HG02884 (cell line): ENCODE measurements around the gene PSMB11.

Source experiments
- ATAC-seq: cut with Tn5 transposase; IDR thresholded peaks from one replicate; pipeline ENCODE4 v1.9.1; 2021; ENCODE audit warnings: mild to moderate bottlenecking, moderate library complexity; ENCODE audit not compliant: unreplicated experiment

Gene PSMB11

DNA sequence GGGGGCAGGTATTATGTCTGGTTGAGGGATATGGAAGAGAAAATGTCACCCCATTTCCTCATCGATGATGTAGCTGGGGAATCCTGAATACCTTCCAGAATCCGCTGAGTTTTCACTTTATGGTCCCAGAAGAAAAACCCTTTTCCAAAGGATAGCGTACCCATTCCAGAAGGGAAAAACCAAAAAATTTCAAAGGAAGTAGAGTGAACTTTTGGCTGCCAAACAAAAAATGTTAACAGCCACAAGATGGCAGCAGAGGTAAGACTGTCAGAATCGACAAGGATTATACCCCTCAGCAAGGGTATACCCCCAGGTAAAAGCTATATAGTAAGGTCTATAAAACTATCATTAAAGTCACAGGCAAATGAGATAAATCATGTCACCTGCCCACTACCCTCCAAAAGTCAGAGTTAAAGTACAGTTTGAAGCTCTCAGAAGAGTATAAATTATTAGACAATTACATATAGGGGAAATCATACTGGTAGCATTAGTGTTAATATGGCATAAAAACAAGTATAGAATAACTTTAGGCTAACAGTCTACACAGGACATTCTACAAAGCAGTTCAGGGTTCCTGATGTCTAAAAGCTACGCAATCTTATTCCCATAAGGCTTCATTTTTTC lies 34.9 kb downstream of the PSMB11 start:
- ATAC-seq, result no peak

DNA sequence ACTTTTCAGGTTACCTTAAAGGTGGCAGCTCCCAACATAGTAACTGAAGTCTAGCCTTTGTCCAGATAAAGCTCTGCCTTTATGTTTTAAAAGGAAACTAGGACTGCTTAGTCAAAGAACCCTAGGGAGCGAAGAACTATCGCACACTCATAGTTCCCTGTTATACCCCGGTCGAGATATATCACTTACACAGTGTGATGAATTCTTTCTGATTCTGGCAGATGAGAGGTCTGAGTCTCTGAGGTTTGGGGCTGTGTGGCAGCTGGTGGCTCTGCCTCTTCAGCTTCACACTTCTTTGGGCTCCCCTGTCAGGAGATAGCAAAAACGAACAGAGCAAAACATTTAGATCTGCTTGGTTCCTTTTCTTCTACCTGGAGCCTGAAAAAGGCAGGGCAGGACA lies 36.0 kb downstream of the PSMB11 start:
- no peak for ATAC-seq

- ATAC-seq, result no peak
Measured at GRCh38 chr14:23078692-23079116, 36.7 kb downstream of the PSMB11 start.

DNA sequence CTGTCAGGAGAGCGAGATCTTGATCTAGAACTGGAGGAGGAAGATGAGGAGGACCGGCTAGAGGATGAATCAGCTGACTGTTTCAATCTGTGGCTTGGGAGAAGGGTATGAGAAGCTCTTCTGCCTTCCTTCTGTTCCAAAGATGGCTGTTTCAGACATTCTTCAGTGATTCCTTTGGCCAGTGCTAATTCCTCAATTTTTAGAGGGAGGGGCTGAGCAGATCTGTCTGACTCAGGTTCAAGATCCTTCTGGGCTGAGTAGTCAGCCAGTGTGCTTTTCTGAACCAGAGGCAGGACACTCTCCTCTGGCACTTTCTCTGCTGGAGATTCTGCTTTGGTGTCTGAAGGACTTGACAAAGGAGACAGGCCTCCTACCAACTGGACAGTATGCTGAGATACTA lies 37.7 kb downstream of the PSMB11 start:
- ATAC-seq, result no peak

GRCh38 chr14:23080474-23080873 lies 38.5 kb downstream of the PSMB11 start:
- ATAC-seq, result no peak

GRCh38 chr14:23085458-23085857 lies 43.4 kb downstream of the PSMB11 start:
- ATAC-seq, result no peak

GRCh38 chr14:23086565-23086964 lies 44.6 kb downstream of the PSMB11 start:
- ATAC-seq, result no peak

GRCh38 chr14:23089498-23090253 lies 47.7 kb downstream of the PSMB11 start:
- ATAC-seq, result no peak

DNA sequence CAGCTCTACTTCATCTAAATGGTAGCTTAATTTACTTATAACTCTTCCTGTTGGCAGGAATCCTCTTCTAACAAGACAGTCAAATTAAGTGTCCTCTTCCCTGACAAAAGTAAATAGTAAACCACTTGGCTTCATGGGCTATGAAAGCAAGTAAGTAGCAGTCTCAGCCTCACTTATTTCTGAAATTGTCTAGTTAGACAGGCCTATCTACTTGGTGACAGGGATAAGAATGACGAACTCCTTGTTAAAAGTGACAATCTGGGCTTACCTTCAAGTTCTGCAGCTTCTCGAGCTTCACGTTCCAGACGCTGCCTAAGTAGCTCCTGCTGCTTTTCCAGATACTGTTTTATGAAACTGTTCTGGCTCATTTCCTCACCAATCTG lies 48.2 kb downstream of the PSMB11 start:
- no peak for ATAC-seq

DNA sequence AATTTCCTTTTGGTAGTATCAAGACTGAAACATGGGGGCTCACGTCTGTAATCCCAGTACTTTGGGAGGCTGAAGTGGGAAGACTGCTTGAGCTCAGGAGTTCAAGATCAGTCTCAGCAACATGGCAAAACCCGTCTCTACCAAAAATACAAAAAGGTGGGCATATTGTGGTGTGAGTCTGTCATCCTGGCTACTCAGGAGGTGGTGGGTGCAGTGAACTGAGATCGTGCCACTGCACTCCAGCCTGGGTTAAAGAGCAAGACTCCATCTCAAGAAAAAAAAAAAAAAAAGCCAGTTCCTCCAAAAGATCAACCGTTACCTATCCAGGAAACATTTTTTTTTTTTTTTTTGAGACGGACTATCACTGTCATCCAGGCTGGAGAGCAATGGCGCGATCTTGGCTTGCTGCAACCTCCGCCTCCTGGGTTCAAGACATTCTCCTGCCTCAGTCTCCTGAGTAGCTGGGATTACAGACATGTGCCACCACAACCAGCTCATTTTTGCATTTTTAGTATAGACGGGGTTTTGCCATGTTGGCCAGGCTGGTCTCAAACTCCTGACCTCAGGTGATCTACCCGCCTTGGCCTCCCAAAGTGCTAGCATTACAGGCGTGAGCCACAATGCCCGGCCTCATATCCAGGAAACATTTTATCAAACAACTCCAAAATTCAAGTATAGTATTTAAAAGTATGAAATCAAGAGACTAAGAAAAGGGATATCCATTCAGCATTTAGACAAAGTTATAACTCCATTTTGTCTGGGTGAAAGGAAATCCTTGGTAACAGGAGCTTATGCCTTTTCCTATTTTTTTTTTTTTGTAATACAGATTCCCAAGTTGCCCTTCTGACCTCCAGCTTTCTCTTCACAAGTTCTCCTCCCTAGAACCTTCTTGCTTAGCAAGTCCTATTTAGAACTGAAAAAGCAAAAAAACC lies 49.5 kb downstream of the PSMB11 start:
- ATAC-seq, result no peak

- no peak for ATAC-seq
Measured at GRCh38 chr14:23093104-23093503, 51.1 kb downstream of the PSMB11 start.

DNA sequence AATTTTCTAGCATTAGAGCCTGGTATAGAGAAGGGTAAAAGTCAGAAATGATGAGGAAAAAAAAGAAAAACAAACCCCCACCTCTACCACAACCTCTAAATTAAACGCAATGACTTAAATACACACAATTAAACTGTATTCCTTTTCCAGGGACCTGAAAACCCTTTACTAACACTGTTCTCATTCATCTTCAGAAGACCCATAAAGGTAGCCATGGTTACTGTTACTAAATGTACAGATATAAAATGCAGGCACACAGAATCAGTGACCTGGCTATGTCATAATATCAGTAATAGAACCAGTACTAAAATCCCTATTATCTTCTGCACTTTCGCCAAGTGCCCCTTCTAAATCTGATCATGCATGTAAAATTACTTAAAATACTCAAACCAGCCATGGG lies 51.5 kb downstream of the PSMB11 start:
- no peak for ATAC-seq
